HG02678 (cell line): ENCODE results near the gene ZNF550.
"Not testable (repeated sequence)": the region's sequence is repeated elsewhere in the genome, so short reads cannot be mapped to it uniquely, and the experiment has no call there.

ENCODE experiments used
- ATAC-seq: cut with Tn5 transposase; IDR thresholded peaks from one replicate; pipeline ENCODE4 v1.9.1; 2021; ENCODE audit warnings: mild to moderate bottlenecking, moderate library complexity; ENCODE audit not compliant: unreplicated experiment

ZNF550 gene

GRCh38 chr19:57537953-57538547 lies 21.6 kb downstream of the ZNF550 start:
- ATAC-seq: no peak

DNA sequence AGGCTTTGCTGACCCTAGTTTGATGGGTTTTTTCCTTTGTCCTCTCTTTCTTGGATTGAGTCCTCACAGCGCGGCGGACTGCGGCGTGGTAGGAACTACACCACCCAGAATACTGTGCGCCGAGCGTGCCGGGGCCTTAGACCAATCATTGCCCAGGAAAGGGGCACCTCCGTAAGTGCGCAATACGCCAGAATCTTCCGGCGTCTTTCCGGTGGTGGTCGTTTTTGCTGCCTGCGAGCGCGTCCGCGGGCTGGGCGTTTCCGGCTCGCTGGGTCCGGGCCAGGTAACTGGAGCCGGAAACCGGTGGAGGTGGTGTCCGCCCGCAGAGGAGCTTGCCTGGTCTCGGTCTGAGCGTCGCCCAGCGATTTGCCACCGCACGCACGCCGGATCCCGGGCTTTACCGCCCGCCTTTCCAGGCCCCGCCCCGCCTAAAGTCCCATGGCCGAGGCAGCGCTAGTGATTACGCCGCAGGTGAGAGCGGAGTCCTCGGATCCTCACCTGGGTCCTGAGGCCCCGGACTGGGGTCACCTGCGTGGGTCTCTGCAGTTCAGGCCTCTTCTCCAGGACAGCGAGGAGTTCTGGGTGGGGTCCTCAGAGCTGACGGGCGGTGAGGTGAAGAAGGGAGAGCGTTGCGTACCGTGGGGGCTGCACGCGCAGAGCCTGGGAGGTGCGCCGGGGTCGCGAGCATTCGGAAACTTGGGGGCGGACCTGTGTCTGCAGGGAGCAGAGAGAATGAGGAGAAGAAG lies 32.4 kb downstream of the ZNF550 start, which contains the start of gene ZNF549:
ZNF549 (plus strand) TSS at position 221 of the 746 bp plus-strand sequence; CDS start at position 439, 218 bp downstream.
- peak; percentile 99 for ATAC-seq

GRCh38 chr19:57518021-57518420 lies 41.6 kb downstream of the ZNF550 start:
- not testable (repeated sequence) for ATAC-seq

- no peak for ATAC-seq
Measured at GRCh38 chr19:57515255-57515654, 44.4 kb downstream of the ZNF550 start.

DNA sequence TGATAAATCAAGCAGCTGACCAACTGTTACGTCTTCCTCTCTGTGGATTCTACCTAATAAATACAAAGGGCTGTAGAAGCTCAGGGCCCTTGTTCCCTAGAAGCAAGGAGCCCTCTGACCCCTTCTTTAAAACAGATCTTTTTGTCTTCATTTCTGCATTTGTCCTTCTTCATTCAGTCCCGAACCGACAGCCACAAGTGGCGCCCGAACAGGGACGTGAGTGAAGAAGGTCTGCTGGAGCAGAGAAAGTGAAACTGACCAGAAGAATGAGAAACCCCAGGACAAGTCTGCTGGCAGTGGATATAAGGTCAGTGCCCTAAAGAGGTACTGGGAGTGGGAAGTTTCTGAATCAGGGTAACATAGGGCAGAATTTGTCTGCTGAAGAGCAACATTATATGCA lies 46.8 kb downstream of the ZNF550 start:
- ATAC-seq: no peak

GRCh38 chr19:57511484-57511883 lies 48.2 kb downstream of the ZNF550 start:
- ATAC-seq: no peak

DNA sequence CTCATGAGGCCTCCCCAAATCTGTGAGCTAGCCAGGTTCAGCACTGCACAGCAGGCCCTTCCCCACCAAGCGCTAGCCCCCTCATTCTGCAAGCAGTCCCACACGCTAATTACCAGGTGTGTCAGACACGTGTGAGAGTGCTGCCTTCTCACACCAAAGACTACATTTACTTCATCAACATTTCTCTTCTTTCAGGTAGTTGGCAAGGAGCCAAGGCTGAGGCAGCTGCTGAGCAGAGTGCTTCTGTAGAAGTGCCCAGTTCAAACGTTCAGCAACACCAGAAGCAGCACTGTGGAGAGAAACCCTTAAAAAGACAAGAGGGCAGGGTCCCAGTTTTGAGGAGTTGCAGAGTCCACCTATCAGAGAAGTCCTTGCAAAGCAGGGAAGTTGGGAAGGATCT lies 53.5 kb downstream of the ZNF550 start:
- no peak for ATAC-seq

DNA sequence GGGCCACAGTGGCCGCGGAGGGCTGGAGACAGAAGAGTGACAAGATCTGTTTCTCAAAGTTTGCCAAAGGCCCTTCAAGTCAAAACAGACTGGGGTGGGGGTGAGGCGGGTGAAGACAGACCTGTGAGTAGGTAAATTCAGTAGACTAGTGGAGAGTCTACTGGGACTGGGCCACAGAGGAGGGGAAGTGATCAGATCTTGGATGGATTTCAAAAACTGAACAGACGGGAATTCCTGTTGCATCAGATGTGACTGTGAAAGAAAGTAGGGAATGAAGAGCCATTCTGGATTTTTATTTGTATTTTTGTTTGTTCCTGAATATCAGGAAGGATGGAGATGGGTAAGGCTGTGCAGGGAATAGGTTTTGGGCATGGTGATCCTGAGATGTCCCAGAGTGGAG lies 59.3 kb downstream of the ZNF550 start:
- not testable (repeated sequence) for ATAC-seq

GRCh38 chr19:57499680-57500395 lies 59.8 kb downstream of the ZNF550 start, which contains the start of gene ZNF773:
TSS of gene ZNF773 (plus strand) at chr19:57499938. CDS start at chr19:57500081, 143 bp downstream.
- peak; percentile 98 for ATAC-seq

DNA sequence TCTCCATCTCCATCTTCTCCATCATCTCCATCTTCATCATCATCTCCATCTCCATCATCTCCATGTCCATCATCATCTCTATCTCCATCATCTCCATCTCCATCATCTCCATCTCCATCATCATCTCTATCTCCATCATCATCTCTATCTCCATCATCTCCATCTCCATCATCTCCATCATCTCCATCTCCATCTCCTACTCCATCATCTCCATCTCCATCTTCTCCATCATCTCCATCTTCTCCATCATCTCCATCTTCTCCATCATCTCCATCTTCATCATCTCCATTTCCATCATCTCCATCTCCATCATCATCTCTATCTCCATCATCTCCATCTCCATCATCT lies 60.4 kb downstream of the ZNF550 start:
- not testable (repeated sequence) for ATAC-seq

- not testable (repeated sequence) for ATAC-seq
Measured at GRCh38 chr19:57488299-57488644, 71.4 kb downstream of the ZNF550 start.

GRCh38 chr19:57487477-57488298 lies 72.0 kb downstream of the ZNF550 start, which contains the start of gene ZNF419:
TSS of gene ZNF419 (plus strand) at chr19:57487750. CDS start at chr19:57487951, 201 bp downstream.
- ATAC-seq: peak; percentile 99
